Ovary (tissue), 9 donors: ENCODE data around the gene VWA1. TPM values are rescaled to one million over a fixed set of nuclear protein-coding genes. Genes with fewer than 3 reads are reported as not detected.
A peak's percentile ranks its signal among the peaks of the same experiment; 100 is the strongest.
"Not testable (repeated sequence)": the region's sequence is repeated elsewhere in the genome, so short reads cannot be mapped to it uniquely, and the experiment has no call there.

Experiments
- DNase-seq, 5 donors: peaks; one replicate each; pipeline ENCODE4 v3.0.0-alpha.2; 2019 to 2020
- H3K27ac ChIP-seq, 2 donors: fragments of 200-600 bp; one replicate each; pipeline versions ENCODE4 v1.5.1 to v1.8.0; 2019 to 2022
- H3K27me3 ChIP-seq: fragments of 200-600 bp; one replicate; pipeline ENCODE4 v1.8.0; 2022
- H3K36me3 ChIP-seq: fragments of 200-600 bp; sonication (generic); one replicate; pipeline ENCODE4 v1.5.1; 2019
- H3K4me1 ChIP-seq: one replicate; pipeline ENCODE4 v1.8.1; 2013; ENCODE audit warnings: mild to moderate bottlenecking, moderate library complexity; ENCODE audit not compliant: insufficient read depth
- H3K4me3 ChIP-seq: fragments of 200-600 bp; sonication (generic); one replicate; pipeline ENCODE4 v1.5.1; 2017
- H3K9me3 ChIP-seq, 2 donors: fragments of 200-600 bp in 1 of 2; sonication (generic) in 1 of 2; one replicate each; pipeline versions ENCODE4 v1.5.1 to v1.8.1; 2013 to 2019; ENCODE audit warnings: mild to moderate bottlenecking in 1 of 2, moderate library complexity in 1 of 2
- EP300 ChIP-seq: sonication (generic); formaldehyde crosslinking; IDR thresholded peaks from one replicate; pipeline ENCODE4 v1.6.1; 2017; ENCODE audit warnings: antibody characterized with exemption
- POLR2A ChIP-seq: fragments of 450-650 bp; IDR thresholded peaks from one replicate; pipeline ENCODE4 v1.6.1; 2017; ENCODE audit warnings: antibody characterized with exemption, mild to moderate bottlenecking, moderate library complexity
- WGBS, 3 donors: extraction: QIAGEN DNeasy Blood & Tissue Kit in 1 of 3; methylation state at CpG; one replicate each; pipeline versions ENCODE4 v1.1.5 to v1.1.7; 2013 to 2017; 5-methylcytosine and 5-hydroxymethylcytosine counted together
- intact Hi-C, 4 donors: fragments of 100-400 bp; cut with DNase I; formaldehyde crosslinking; loops; one replicate each; pipeline versions ENCODE4 v1.11.0 to v1.15.1; 2022 to 2023
- polyA plus RNA-seq, 2 donors: library from polyadenylated mRNA; stranded (reverse); fragments of 200-250 nt in 1 of 2; fragments of 350-450 nt in 1 of 2; fragmentation: Illumina TruSeq in 1 of 2; extraction: RNeasy Lipid Tissue Mini Kit (QIAGEN cat#74804) in 1 of 2; gene quantifications; one replicate each; pipeline ENCODE4 v1.2.3, GENCODE V29; 2013 to 2014
- total RNA-seq, 7 donors: library from RNA; depleted of rRNA in 2 of 7; stranded (reverse); fragments of >200 nt in 2 of 7; fragmentation: NEBNext Ultra II Directional in 3 of 7; extraction: Animal tissue kit (Norgen Biotek cat#: 25700) in 3 of 7; gene quantifications; one replicate each; pipeline versions ENCODE4 v1.1.0 to v1.2.4, GENCODE V29; 2016 to 2023
- TF ChIP-seq, protein P1 (sequence below), 3 donors: fragments of 450-650 bp in 2 of 3; fragments of 200-600 bp in 1 of 3; IDR thresholded peaks; one replicate each; pipeline versions ENCODE4 v1.5.1 to v1.8.0; 2016 to 2022; ENCODE audit warnings: antibody characterized with exemption in 3 of 3, mild to moderate bottlenecking in 1 of 3
- donor health status: DM: no; HTN: no; CAD: no; lungs with moderate emphysema.
- donor health status: DM: no; HTN: no; CAD: no.
- donor health status: Bipolar disorder and iron deficiency.
- donor health status: DM: yes; HTN: yes; CAD: no.
- donor health status: DM: no; HTN: no; CAD: no.
- donor health status: DM: yes; HTN: yes; CAD: no.

VWA1 gene
- total and polyA plus RNA-seq, 9 donors: 0.20 to 73.5 (median 37.0) TPM

DNA sequence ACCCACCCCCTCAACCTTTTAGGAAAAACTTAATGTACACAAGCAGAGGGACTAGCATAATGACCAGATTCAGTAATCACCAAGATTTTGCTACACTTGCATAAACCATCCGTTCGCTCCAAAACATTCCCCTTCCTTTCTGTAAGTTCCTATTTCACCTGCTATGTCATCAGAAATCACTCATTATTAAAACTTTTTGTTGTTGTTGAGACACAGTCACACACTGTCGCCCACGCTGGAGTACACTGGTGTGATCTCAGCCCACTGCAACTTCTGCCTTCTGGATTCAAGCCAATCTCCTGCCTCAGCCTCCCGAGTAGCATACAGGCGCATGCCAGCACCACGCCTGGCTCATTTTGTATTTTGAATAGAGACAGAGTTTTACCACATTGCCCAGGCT lies 31.8 kb upstream of the VWA1 start:
- H3K4me1 ChIP-seq: peaks cover 17% of the 10 kb centered on the region
- TF ChIP-seq EP300 (no peak), POLR2A (no peak)
- TF ChIP-seq, protein P1, sequence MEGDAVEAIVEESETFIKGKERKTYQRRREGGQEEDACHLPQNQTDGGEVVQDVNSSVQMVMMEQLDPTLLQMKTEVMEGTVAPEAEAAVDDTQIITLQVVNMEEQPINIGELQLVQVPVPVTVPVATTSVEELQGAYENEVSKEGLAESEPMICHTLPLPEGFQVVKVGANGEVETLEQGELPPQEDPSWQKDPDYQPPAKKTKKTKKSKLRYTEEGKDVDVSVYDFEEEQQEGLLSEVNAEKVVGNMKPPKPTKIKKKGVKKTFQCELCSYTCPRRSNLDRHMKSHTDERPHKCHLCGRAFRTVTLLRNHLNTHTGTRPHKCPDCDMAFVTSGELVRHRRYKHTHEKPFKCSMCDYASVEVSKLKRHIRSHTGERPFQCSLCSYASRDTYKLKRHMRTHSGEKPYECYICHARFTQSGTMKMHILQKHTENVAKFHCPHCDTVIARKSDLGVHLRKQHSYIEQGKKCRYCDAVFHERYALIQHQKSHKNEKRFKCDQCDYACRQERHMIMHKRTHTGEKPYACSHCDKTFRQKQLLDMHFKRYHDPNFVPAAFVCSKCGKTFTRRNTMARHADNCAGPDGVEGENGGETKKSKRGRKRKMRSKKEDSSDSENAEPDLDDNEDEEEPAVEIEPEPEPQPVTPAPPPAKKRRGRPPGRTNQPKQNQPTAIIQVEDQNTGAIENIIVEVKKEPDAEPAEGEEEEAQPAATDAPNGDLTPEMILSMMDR (IDR thresholded peaks at IDR 0.05): no peak

DNA sequence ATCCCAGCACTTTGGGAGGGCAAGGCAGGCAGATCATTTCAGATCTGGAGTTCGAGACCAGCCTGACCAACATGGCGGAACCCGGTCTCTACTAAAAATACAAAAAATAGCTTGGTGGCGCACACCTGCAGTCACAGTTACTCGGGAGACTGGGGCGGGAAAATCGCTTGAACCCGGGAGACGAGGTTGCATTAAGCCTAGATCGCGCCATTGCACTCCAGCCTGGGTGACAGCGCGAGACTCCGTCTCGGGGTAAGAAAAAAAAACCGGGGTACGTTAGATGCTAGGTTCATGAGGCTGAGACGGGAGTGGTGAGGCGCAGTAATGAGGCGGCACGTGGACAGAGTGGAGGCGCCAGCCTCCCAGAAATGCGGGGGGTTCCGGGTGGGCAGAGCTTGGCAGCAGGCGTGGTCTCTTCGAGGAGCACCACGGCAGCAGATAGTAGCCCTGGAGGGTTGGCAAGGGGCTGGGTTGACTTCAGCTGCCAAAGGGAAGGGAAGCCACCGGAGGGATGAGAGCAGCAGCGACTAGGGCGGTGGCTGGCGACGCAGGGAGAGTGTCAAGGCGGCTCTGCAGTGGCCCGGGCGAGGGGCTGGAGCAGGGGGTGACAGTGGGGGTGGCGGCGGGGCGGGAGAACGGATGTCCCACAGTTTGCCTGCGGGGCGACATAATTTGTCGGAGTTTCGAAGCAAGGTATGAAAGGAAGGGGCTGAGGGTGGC lies 29.2 kb upstream of the VWA1 start:
- H3K36me3 ChIP-seq: no peaks in the 10 kb centered on the region
- intact Hi-C loops: no loop called here
- H3K4me1 ChIP-seq: peaks cover 11% of the 10 kb centered on the region
- TF ChIP-seq, protein P1 (IDR thresholded peaks at IDR 0.05): no peak
- TF ChIP-seq EP300 (no peak), POLR2A (no peak)
- peak overlapping the region; percentile 93 for H3K4me3 ChIP-seq
- DNase-seq: no peak
- WGBS, 3 donors: 32 to 40% (median 34%) methylated on average over 42 to 43 of the region's 43 CpGs
- peak overlapping the region; percentile 35 to 77 for H3K27ac ChIP-seq
- H3K9me3 ChIP-seq: no peaks in the 10 kb centered on the region
- no peaks in the 10 kb centered on the region for H3K27me3 ChIP-seq

More for the DNA sequence above, 31.8 kb upstream of the VWA1 start:
- Histone ChIP-seq H3K27ac (no peak overlapping the region), H3K4me3 (no peak overlapping the region), H3K27me3 (no peaks in the 10 kb centered on the region), H3K36me3 (no peaks in the 10 kb centered on the region), H3K9me3 (no peaks in the 10 kb centered on the region)
- 74 to 82% (median 76%) methylated on average over 7 of the region's 7 CpGs for WGBS, 3 donors
- DNase-seq: no peak
- intact Hi-C loops: no loop called here

DNA sequence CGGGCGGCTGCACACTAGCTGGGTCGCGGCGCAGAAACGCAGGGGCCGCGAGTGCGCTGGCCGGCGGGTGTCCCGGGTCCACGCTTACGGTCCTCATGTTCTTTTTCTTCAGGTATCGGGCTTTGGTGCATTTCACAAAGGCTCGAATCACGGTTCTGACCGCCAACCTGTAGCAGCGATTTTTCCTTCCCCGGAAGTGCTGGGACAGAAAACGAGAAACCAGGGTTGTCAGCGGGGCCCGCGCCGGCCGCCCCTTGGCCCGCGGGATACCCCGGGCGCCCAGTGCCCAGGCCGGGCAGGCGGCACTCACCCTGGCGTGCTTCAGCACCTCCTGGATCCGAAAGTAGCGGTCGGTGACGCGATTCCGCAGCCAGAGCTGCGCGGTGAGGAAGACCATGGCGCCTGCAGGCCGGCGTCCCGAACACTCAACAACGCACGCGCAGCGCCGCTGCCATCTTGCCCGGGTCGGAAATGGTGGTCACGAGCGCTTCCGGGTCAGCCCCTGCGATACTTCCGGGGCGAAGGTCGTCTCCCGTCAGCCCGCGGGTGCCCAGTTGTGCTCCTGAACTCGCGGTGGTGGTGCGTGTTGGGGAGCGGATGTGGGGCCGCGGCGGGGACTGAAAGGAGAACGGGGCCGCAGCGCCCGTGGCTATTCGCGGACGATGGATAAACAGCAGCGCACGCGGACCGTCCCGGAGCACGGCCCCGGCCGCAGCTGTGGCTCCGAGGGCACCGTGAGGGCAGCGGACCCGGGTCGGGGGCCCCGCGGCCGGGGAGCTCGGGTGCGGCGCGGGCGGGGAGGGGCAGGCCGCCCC lies 28.5 kb upstream of the VWA1 start, which contains the start of gene MRPL20:
MRPL20 (minus strand) TSS at position 473 of the 815 bp plus-strand sequence; CDS start at position 397, 76 bp downstream.
- TF ChIP-seq EP300: no peak
- peak; percentile 70 for TF ChIP-seq POLR2A
- peaks cover 11% of the 10 kb centered on the region for H3K4me1 ChIP-seq
- intact Hi-C loops: no loop called here

DNA sequence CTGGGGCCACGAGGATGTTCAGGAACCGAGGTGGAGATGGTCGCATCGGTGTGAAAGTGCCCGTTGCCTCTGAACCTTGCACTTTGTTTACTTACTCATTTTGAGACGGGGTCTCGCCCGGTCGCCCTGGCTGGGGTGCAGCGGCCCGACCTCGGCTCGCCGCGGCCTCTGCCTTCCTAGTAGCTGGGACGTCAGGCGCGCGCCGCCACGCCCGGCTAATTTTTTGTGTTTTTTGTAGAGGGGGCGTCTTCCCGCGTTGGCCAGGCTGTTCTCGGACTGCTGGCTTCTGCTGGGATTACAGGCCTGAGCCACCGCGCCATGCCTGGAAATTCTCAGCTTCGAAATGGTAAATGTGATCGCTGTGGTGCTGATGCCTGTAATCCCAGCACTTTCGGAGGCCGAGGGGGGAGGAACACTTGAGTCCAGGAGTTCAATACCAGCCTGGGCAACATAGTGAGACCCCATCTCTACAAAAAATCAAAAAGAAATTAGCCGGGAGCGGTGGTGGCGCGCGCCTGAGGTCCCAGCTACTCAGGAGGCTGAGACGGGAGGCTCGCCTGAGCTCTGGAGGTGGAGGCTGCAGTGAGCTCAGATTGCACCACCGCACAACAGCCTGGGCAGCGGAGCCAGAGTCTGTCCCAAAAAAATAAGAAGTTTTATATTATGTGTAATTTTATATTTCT lies 27.7 kb upstream of the VWA1 start:
- peaks cover 11% of the 10 kb centered on the region for H3K4me1 ChIP-seq
- no peak for TF ChIP-seq POLR2A
- TF ChIP-seq, protein P1 (IDR thresholded peaks at IDR 0.05): peak in 1 of 3 donors; percentile 15
- no peaks in the 10 kb centered on the region for H3K36me3 ChIP-seq
- peak overlapping the region; percentile 31 to 77 for H3K27ac ChIP-seq
- intact Hi-C loops: no loop called here
- H3K4me3 ChIP-seq: peak overlapping the region; percentile 93
- 8 to 12% (median 8%) methylated on average over 39 to 41 of the region's 41 CpGs for WGBS, 3 donors
- DNase-seq: no peak
- H3K27me3 ChIP-seq: no peaks in the 10 kb centered on the region
- H3K9me3 ChIP-seq: no peaks in the 10 kb centered on the region

More for the DNA sequence above, 28.5 kb upstream of the VWA1 start, which contains the start of gene MRPL20:
- WGBS, 3 donors: 0 to 1% (median 1%) methylated on average over 83 to 98 of the region's 98 CpGs
- no peaks in the 10 kb centered on the region for H3K9me3 ChIP-seq
- no peaks in the 10 kb centered on the region for H3K36me3 ChIP-seq
- H3K27ac ChIP-seq: peak within 1 kb of the TSS; percentile 35 to 77
- H3K27me3 ChIP-seq: no peaks in the 10 kb centered on the region
- peak within 1 kb of the TSS; percentile 93 for H3K4me3 ChIP-seq
- DNase-seq: peak; percentile 91 to 97 (median 93)

DNA sequence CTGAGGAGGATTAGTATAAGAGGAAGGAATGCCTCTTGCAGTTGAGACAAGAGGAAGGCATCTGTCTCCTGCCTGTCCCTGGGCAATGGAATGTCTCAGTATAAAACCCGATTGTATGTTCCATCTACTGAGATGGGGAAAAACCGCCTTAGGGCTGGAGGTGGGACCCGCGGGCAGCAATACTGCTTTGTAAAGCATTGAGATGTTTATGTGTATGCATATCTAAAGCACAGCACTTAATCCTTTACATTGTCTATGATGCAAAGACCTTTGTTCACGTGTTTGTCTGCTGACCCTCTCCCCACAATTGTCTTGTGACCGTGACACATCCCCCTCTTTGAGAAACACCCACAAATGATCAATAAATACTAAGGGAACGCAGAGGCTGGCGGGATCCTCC lies 25.3 kb upstream of the VWA1 start:
- H3K4me3 ChIP-seq, DNase-seq, H3K27ac ChIP-seq, intact Hi-C loops, H3K27me3 ChIP-seq, H3K36me3 ChIP-seq, H3K9me3 ChIP-seq: not testable (repeated sequence)
- WGBS, 3 donors: 56 to 62% (median 61%) methylated on average over 8 of the region's 8 CpGs
- peaks cover 11% of the 10 kb centered on the region for H3K4me1 ChIP-seq
